HepG2 (cell line): Measurements from ENCODE around the gene FOXR1. TPM values are rescaled to one million over a fixed set of nuclear protein-coding genes. Genes with fewer than 3 reads are reported as not detected.

Source experiments
- ATAC-seq: fragments of 200-7000 bp; cut with Tn5 transposase; 3 replicates; pipeline ENCODE4 v1.9.1; 2020; ENCODE audit warnings: mild to moderate bottlenecking, moderate library complexity
- BruUV-seq: library from RNA; stranded (reverse); fragments of 400-500 nt; replicated peaks from 2 replicates; lab custom pipeline; 2021; lab: Mats Ljungman, UMichigan
- CTCF ChIA-PET: fragments of 300-600 bp; formaldehyde crosslinking; extraction: SDS; loops from one replicate; lab custom pipeline; 2021; ENCODE audit warnings: low total read pairs, inconsistent platforms, low intra/inter-chr PET ratio; lab: Yijun Ruan, JAX
- POLR2A ChIA-PET: fragments of 350-600 bp; sonication (Branson Sonifier 250); formaldehyde crosslinking; loops from one replicate; lab custom pipeline; 2020; ENCODE audit warnings: antibody characterized with exemption, inconsistent platforms; lab: Yijun Ruan, JAX
- DNase-seq: peaks from one replicate; pipeline ENCODE4 v3.0.0-alpha.2; 2015; ENCODE audit warnings: low spot score
- FAIRE-seq: peaks from 3 replicates; lab custom pipeline; 2011; peaks lifted over from hg19 to GRCh38; lab: Jason Lieb, UNC
- H2AFZ ChIP-seq: one replicate; pipeline ENCODE4 v1.6.1; 2011; ENCODE audit warnings: low read length, inconsistent platforms
- H3K27ac ChIP-seq: fragments of 300-600 bp; 3 replicates; pipeline ENCODE4 v1.8.0; 2011; ENCODE audit warnings: mixed run types, mild to moderate bottlenecking, mixed read lengths, low read length, inconsistent platforms; ENCODE audit not compliant: insufficient read depth; ENCODE audit errors: extremely low read length
- H3K27me3 ChIP-seq, 2 experiments: fragments of 200-600 bp in 1 of 2; 2 replicates in 1 of 2; 3 replicates in 1 of 2; pipeline versions ENCODE4 v1.6.0 to v1.8.0; 2011; ENCODE audit warnings: low read length in 2 of 2, mild to moderate bottlenecking in 2 of 2, moderate library complexity in 2 of 2, inconsistent platforms in 1 of 2; ENCODE audit not compliant: insufficient read depth in 2 of 2, control insufficient read depth in 1 of 2
- H3K36me3 ChIP-seq, 2 experiments: fragments of 200-600 bp in 1 of 2; replicated peaks in 1 of 2; 2 replicates in 1 of 2; 3 replicates in 1 of 2; pipeline versions ENCODE4 v1.5.1 to v1.8.0; 2011; ENCODE audit warnings: low read length in 2 of 2, inconsistent platforms in 1 of 2; ENCODE audit not compliant: insufficient read depth in 2 of 2, control insufficient read depth in 1 of 2
- H3K4me1 ChIP-seq: 2 replicates; pipeline ENCODE4 v1.5.1; 2012; ENCODE audit warnings: low read length, inconsistent platforms; ENCODE audit not compliant: insufficient read depth
- H3K4me2 ChIP-seq: 2 replicates; pipeline ENCODE4 v1.6.0; 2011; ENCODE audit warnings: low read depth, low read length, inconsistent platforms
- H3K4me3 ChIP-seq, 3 experiments: fragments of 200-600 bp in 1 of 3; sonication (generic), shearing (Covaris generic) in 1 of 3; replicated peaks in 1 of 3; 2 replicates each; pipeline ENCODE4 v1.5.1; 2011 to 2016; ENCODE audit warnings: low read length in 3 of 3, inconsistent platforms in 2 of 3, low read depth in 2 of 3, mild to moderate bottlenecking in 2 of 3, control low read depth in 1 of 3, mixed read lengths in 1 of 3; ENCODE audit not compliant: insufficient read depth in 1 of 3
- H3K79me2 ChIP-seq: one replicate; pipeline ENCODE4 v1.6.1; 2011; ENCODE audit warnings: low read length, inconsistent platforms; ENCODE audit not compliant: insufficient read depth
- H3K9ac ChIP-seq: 2 replicates; pipeline ENCODE4 v1.6.0; 2011; ENCODE audit warnings: mild to moderate bottlenecking, low read depth, low read length, inconsistent platforms; ENCODE audit not compliant: insufficient read depth
- H3K9me3 ChIP-seq: 2 replicates; pipeline ENCODE4 v1.5.1; 2012; ENCODE audit warnings: mild to moderate bottlenecking, low read length
- H4K20me1 ChIP-seq: 2 replicates; pipeline ENCODE4 v1.6.0; 2011; ENCODE audit warnings: inconsistent platforms, mild to moderate bottlenecking, low read length, moderate library complexity; ENCODE audit not compliant: insufficient read depth
- BCL3 ChIP-seq: sonication (generic); formaldehyde crosslinking; IDR thresholded peaks from 2 replicates; pipeline ENCODE4 v1.5.1; 2020; ENCODE audit warnings: mild to moderate bottlenecking, missing genetic modification reagents, moderate library complexity
- CBX5 ChIP-seq: sonication (generic); formaldehyde crosslinking; IDR thresholded peaks from 2 replicates; pipeline ENCODE4 v1.4.0; 2020; ENCODE audit warnings: missing genetic modification reagents, borderline replicate concordance
- MAFF ChIP-seq: IDR thresholded peaks from 2 replicates; pipeline ENCODE4 v1.6.1; 2011; ENCODE audit warnings: low read depth, low read length, improper control_type of control experiment
- MBD4 ChIP-seq: IDR thresholded peaks from 2 replicates; pipeline ENCODE4 v1.6.1; 2012; ENCODE audit warnings: low read length, inconsistent platforms, borderline replicate concordance
- RXRA ChIP-seq: sonication (generic); formaldehyde crosslinking; IDR thresholded peaks from 2 replicates; pipeline ENCODE4 v1.5.1; 2020; ENCODE audit warnings: missing genetic modification reagents
- SIX1 ChIP-seq: sonication (generic); formaldehyde crosslinking; IDR thresholded peaks from 2 replicates; pipeline ENCODE4 v1.4.0; 2020; ENCODE audit warnings: missing genetic modification reagents, borderline replicate concordance
- U2AF1 ChIP-seq: fragments of 200-400 bp; formaldehyde crosslinking; optimal IDR thresholded peaks from 2 replicates; pipeline ENCODE3; 2017; ENCODE audit warnings: mild to moderate bottlenecking, low read depth, low read length
- XRCC5 ChIP-seq: fragments of 200-400 bp; formaldehyde crosslinking; optimal IDR thresholded peaks from 2 replicates; pipeline ENCODE3; 2017; ENCODE audit warnings: mild to moderate bottlenecking, low read length
- ZEB1 ChIP-seq: IDR thresholded peaks from 2 replicates; pipeline ENCODE4 v1.6.1; 2012; ENCODE audit warnings: mild to moderate bottlenecking, low read depth, inconsistent platforms; ENCODE audit not compliant: insufficient replicate concordance
- WGBS: methylation state at CpG from one replicate; pipeline ENCODE4 v1.1.6; 2017; ENCODE audit warnings: low lambda C conversion rate; 5-methylcytosine and 5-hydroxymethylcytosine counted together
- in situ Hi-C: cut with HindIII; loops from 2 replicates; pipeline ENCODE4 v1.10.0; 2017; ENCODE audit warnings: low pct_unique_long_range_greater_than_20kb; ENCODE audit not compliant: extremely low pct_ligation_motif_present
- intact Hi-C: fragments of 100-400 bp; cut with micrococcal nuclease; formaldehyde crosslinking; loops from one replicate; pipeline ENCODE4 v1.10.0; 2022; ENCODE audit not compliant: unreplicated experiment
- polyA plus RNA-seq, 8 experiments: library from polyadenylated mRNA; depleted of rRNA in 3 of 8; stranded (reverse) in 7 of 8; unstranded in 1 of 8; fragments of >200 nt; fragmentation: Illumina TruSeq in 4 of 8; extraction: Trizol in 4 of 8; gene quantifications; 2 replicates each; pipeline versions ENCODE4 v1.2.1 to v1.2.3, GENCODE V29; 2011 to 2016; ENCODE audit warnings: low read depth in 4 of 8, missing spikeins in 1 of 8, mixed read lengths in 1 of 8; ENCODE audit not compliant: insufficient read depth in 1 of 8
- total RNA-seq, 5 experiments: library from RNA; depleted of rRNA; stranded (reverse); fragments of >200 nt; fragmentation: Illumina TruSeq; extraction: Trizol; gene quantifications; 2 replicates each; pipeline ENCODE4 v1.2.3, GENCODE V29; 2016; ENCODE audit warnings: low read depth in 1 of 5

Gene FOXR1
- total and polyA plus RNA-seq, 2 of the 13 experiments (the other 11 are each of a cell fraction or from before 2014, with no cell fraction given): not detected

DNA sequence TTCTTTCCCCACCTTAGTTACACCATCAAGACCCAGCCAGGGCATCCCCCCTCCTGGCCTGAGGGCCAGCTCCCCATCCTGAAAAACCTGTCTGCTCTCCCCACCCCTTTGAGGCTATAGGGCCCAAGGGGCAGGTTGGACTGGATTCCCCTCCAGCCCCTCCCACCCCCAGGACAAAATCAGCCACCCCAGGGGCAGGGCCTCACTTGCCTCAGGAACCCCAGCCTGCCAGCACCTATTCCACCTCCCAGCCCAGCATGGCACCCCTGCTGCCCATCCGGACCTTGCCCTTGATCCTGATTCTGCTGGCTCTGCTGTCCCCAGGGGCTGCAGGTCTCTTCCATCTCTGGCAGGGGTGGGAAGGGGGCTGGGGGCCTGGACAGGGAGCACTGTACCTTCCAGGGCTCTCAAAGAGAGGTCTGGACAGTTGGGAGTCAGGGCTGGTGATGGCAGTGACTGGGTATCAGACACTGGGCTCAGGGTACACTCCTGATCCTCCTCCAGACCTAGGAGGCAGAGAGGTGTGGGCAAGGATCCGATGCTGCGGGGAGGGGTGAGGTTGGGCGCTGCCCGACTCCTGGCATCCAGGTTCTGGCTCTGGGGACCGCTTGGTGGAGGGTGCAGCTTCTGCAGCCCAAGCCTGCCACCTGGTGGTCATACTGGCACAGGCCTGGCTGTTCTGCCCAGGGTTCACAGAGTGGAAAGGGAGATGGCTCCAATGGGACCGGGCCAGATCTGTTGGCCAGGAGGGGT is 15.3 kb upstream of the FOXR1 start, which contains the start of gene UPK2 (continued):
- TF ChIP-seq SIX1 (CRISPR knock-in tag) (no peak), ZEB1 (no peak), BCL3 (CRISPR knock-in tag) (no peak), U2AF1 (no peak), MBD4 (no peak), CBX5 (CRISPR knock-in tag) (no peak)
- TF ChIP-seq, all 625 proteins: peak for 63

DNA sequence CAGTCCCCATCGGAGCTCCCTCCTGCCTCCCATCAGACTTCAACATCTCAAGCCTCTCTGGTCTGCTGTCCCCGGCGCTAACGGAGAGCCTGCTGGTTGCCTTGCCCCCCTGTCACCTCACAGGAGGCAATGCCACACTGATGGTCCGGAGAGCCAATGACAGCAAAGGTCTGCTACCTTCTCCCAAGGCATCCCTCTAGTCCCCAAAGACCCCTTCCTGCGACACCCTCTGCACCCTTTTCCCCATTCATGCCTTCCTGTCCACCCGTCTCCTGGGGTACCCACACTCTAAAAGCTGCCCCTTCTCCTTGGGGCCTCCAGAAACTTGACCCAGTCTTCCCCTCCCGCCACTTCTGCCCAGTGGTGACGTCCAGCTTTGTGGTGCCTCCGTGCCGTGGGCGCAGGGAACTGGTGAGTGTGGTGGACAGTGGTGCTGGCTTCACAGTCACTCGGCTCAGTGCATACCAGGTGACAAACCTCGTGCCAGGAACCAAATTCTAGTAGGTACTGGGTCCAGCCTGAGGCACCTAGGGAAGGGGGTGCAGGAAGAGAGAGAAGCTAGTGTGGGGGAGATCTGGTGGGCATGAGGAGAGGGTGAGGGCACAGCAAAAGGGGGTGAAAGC is 14.6 kb upstream of the FOXR1 start:
- no peak for FAIRE-seq
- in situ Hi-C loops (loop anchor here (5.0 kb wide), 1 partner anchor 265 kb away; no protein-coding TSS in a partner anchor), intact Hi-C loops (loop anchor here (1.0 kb wide), 3 partner anchors 27 to 267 kb away; no protein-coding TSS in a partner anchor)

More for the DNA sequence above, 14.6 kb upstream of the FOXR1 start:
- Histone ChIP-seq H3K27me3 (peaks cover 2 to 58% of the 10 kb centered on the region in 2 experiments; a peak in 4 of 5 replicates), H3K79me2 (no peaks in the 10 kb centered on the region), H3K4me1 (no peaks in the 10 kb centered on the region; the same call in 1 of the 2 replicates), H3K4me3 (no peak overlapping the region), H3K9me3 (no peaks in the 10 kb centered on the region), H4K20me1 (no peaks in the 10 kb centered on the region), H3K9ac (no peak overlapping the region), H3K27ac (no peak overlapping the region), H3K36me3 (no peaks in the 10 kb centered on the region), H2AFZ (no peak overlapping the region), H3K4me2 (no peak overlapping the region)
- ATAC-seq (no peak), DNase-seq (no peak)
- WGBS: 25% methylated on average over 10 of the region's 14 CpGs
- BruUV-seq: no TSS peak
- ChIA-PET CTCF (interaction anchor here (0.6 to 1.9 kb wide), 6 partner anchors 27 to 298 kb away, joined by 3 to 38 read pairs (median 6); partner anchors contain the start of gene TREH), POLR2A (interaction anchor here (0.6 kb wide), 1 partner anchor 245 kb away, joined by 3 read pairs; no protein-coding TSS in a partner anchor)
- TF ChIP-seq XRCC5 (peak; percentile 9), MAFF (no peak), RXRA (no peak)
